C1 segment of cervical spinal cord (tissue), 14 donors: ENCODE data around the gene SERTAD1.

ENCODE experiments used
- DNase-seq, 14 donors: peaks; one replicate each; lab custom pipeline; 2025; lab: John Stamatoyannopoulos, UW

Gene SERTAD1

DNA sequence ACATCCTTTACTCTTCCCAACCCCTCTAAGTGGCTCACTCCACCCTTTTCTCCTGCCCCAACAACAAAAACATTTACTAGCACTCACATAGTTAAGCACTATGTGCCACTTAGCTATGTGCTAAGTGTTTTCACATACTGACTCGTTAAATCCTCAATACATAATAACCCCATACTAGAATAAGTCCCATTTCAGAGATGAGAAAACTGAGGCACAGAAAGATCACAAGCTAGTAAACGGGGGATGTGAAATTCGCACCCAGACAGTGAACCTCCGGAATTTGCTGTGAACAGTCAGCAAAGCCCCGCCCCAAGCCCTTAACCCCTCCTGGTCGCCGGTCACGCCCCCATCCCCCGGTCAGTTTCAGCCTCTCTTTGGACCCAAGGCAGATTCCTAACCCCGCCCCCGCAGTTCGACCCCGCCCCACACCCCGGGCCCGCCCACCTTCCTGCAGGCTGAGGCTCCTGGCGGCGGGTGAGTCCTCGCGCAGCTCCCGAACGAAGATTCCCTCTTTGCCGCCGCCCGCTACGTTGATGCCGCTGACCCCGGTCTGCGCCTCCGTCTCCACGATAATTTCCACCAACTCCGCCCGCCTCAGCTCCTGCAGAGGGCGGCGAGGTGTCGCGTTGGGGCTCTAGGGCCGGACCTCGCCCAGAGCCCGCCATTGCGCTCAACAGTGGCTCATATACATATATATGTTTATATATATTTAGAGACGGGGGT lies 22.4 kb downstream of the SERTAD1 start:
- peak in 10 of 14 donors; percentile 5 to 65 (median 24) for DNase-seq

GRCh38 chr19:40400559-40400958 lies 25.2 kb downstream of the SERTAD1 start:
- no peak for DNase-seq

DNA sequence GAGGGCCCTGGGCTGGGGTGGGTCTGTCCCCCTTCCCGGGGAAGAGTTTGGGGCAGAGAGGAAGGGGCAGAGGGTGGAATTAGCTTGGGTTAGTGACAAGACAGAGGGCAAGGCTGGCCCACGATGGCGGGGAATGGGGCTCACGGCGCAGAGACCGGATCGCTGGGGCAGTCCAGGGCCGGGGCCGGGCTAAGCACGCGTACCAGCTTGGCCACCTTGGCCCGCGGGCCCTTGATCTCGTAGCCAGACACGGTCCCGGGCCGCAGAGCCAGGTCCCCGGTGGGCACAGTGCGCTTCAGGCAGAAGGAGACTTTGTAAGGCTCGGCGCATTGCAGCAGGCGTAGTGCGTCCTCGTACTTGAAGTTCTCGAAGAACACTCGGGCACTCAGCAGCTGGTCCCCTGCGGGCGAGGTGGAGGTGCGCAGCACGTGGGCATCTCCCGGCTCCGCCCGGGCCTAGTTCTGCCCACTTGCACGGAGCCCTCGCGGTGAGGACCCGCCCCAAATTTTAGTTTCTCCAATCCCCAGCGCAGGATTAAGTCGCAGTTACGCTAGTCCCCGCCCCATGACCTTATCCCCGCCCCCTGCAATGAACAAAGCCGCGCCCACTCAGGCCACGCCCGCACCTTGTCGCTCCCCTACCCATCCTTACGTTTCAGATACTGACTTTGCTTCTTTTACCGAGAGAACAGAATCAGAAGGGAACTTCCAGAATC lies 27.2 kb downstream of the SERTAD1 start:
- peak in 1 of 14 donors; percentile 3 for DNase-seq

GRCh38 chr19:40397568-40397906 lies 28.3 kb downstream of the SERTAD1 start:
- DNase-seq, result no peak

DNA sequence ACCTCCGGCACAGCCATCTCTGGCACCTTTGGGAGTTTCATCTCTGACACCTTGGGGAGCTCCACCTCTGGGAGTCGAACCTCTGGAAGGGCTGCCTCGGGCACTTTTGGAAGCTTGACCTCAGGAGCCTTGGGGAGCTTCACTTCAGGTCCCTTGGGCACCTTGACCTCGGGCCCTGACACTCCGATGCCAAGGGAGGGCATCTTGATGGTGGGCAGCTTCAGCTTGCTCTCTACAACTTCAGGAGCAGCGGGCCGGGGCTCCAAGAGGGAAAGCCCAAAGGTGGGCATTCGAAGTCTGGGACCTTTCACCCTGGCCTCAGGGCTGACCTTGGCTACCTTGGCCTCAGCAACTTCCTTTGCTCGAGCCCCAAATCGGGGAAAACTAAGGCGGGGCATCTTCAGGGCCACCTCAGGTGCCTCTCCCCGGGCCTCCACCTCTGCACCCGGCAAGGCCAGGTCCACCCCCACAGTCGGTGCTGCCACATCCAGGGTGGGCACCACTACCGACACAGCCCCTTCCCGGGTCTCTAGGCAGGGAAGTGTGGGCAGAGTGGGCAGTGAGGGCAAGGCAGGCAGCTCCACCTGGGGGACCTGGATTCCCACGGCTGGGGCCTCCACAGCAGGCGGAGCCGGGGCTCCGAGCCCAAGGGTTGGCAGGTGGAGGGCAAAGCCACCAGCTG lies 28.8 kb downstream of the SERTAD1 start:
- no peak for DNase-seq

- DNase-seq, result no peak
Measured at GRCh38 chr19:40395956-40396355, 29.8 kb downstream of the SERTAD1 start.

- no peak for DNase-seq
Measured at GRCh38 chr19:40394816-40395210, 31.0 kb downstream of the SERTAD1 start.

DNA sequence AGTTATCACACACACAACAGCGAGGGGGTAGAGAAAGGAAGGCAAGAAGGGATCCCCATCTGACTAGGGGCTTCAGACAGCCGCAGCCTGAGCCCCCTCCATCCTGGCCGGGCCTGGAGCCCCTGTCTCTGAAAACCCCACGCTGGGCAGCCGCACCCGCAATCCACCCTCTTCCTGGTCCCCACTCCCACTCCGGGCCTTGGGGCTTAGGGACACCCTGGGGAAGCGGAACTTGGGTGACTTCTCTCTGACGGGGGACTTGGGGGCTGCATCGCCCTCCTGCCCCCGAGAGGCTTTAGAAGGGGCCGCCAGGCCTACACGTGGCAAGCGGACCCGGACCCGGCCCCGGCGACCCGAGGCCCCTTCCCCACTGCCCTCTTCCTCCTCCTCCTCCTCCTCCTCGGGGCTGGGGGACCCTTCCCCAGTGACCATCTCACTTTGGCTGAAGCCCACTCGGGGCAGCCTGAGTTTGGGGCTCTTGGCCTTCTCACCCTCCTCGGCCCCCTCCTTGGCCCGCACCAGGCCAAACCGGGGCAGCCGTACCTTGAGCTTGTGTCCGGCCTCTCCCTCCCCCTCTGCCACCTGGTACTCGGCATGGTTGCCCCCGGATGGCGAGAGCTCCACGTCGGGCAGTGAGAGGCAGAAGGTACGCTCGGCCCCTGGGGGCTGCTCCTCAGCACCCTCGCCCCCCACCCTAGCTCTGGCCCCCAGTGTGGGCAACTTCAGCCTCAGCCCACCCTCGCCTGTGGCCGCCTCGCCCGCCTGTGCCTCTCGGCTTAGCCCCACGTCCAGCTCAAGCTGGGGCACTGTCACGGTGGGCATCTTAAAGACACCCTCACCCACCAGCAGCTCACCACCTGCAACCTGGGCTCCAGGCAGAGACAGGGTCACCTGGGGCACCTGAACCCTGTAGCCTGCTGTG lies 31.6 kb downstream of the SERTAD1 start:
- DNase-seq, result no peak

DNA sequence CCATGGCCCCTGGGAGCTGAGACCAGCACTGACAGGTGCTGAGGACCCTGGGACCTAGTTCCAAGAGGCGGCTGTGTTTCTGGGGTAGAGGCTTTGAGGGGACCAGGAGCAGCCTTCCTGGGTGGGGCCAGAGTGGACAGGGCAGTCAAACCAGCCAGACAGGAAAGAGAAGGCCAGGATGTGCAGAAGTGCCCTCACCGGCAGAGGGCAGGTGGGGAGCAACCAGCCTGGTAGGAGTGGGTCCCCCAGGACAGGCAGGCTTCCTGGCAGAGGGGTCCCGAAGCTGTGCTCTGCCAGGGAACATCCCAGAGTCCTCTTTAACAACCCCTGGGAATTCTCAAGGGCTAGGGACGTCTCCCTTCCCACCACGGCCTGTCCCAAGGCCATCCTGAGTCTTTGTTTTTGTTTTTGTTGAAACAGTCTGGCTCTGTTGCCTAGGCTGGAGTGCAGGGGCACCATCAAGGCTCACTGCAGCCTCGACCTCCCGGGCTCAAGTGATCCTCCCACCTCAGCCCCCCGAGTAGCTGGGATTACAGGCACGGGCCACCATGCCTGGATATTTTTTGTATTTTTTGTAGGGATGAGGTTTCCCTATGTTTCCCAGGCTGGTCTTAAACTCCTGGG lies 32.8 kb downstream of the SERTAD1 start:
- no peak for DNase-seq

- DNase-seq, result no peak
Measured at GRCh38 chr19:40392123-40392522, 33.7 kb downstream of the SERTAD1 start.

DNA sequence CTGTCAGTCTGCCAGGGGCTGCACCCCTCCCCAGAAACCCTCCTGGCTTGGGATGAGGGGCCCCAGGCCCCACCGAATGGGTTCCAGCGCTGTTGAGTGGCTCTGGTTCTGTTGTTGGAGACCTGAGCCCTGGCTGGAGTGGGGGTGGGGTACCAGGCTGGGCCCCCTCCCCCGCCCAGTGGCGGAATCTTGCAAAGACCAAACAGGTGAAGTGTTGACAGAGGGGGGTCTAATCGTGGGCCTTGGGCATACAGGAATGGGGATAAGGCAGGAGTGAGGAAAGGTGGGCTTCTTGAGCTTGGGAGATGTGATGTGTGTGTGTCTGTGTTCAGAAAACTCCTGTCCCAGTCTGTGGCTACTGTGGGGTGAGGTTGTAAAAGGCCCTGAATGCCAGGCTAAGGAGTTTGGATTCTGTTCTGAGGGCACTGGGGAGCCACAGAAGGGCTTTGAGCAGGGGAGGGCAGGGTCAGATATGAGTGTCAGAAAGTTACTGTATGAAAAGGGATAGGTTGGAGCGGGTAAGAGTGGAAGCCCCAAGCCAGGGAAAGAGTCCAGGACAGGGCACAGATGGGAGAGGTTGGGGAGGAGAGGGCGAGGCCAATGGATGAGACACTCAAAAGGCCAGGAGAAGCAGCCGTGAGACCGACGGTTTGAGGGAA lies 35.6 kb downstream of the SERTAD1 start, which contains the start of gene HIPK4:
Gene HIPK4 (minus strand): TSS at position 98 of the 659 bp plus-strand sequence. CDS start 279 bp downstream, outside the sequence.
- DNase-seq, result no peak

DNA sequence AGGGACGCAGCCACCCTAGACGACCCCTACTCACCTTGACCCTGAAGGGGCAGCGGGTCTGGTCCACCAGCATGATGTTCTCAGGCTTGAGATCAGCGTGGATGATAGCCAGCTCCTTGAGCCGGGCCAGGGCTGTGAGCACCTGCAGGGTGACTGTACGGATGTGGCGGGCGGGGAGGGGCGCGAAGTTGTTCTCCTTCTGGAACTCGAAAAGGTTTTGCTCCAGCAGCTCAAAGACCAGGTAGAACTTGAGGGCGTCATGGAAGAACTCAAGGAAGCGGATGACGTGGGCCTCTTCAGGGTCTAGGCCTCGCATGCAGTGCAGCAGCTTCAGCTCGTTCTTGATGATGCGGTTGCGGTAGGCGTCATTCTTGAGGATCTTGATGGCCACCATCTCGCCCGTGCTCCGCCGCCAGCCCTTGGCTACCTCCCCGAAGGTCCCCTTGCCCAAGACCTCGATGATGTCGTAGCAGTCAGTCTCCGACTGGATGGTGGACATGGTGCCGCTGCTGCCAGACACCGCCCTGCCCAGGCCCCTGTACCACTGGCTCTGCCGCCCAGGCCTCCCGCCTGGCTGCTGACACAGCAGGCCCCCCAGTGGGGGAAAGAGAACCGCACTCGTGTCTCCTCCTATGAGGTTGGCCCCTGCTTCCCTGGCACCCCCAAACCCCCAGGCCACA lies 36.2 kb downstream of the SERTAD1 start:
- DNase-seq, result no peak

- DNase-seq, result no peak
Measured at GRCh38 chr19:40388481-40388880, 37.3 kb downstream of the SERTAD1 start.

DNA sequence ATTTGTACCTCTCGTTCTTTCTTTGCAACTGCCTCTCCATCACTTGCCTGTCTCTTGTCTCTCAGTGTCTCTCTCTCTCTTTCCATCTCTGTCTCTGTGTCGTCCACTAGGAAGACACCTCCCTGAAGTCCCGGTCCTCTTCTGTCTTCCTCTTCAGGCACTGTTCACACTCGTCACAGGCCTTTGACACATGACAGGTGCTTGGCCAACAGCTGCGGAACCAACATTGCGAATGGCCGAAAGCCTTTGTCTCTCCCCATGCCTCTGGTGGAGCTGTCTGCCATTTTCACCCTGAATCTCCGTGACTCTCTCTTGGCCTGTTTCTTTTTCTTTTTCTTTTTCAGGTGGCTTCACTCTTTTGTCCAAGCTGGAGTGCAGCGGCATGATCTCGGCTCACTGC lies 38.6 kb downstream of the SERTAD1 start:
- DNase-seq, result no peak

DNA sequence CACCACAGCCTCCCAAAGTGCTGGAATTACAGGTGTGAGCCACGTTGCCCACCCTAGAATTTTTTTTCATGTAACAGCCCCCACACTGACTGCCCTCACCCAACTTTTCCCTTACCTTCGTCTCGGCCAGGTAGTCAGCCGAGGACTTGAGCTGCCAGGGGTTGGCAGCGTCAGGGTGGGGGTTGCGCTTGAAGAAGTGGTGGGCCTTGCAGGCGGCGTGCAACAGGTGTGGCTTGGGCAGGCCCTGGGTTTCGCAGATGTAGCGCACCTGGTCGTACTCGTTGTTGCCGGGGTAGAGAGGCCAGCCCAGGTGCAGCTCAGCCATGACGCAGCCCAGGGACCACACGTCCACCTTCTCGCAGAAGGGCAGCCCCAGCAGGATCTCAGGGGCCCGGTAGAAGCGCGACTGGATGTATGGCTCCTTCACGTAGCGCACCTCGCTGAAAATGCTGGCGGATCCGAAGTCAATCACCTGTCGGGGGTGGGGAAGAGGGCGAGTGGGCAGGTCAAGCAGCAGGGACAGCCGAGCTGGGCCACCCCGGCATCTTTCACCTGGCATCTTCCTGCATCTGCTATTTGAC lies 42.0 kb downstream of the SERTAD1 start:
- no peak for DNase-seq

GRCh38 chr19:40381321-40381720 lies 44.5 kb downstream of the SERTAD1 start:
- DNase-seq, result no peak

GRCh38 chr19:40380199-40381037 lies 45.4 kb downstream of the SERTAD1 start:
- DNase-seq, result no peak

GRCh38 chr19:40379446-40380198 lies 46.2 kb downstream of the SERTAD1 start:
- DNase-seq, result no peak
